HG02870 (cell line): ENCODE data around the gene SUPT16H.
"Not testable (repeated sequence)": the region's sequence is repeated elsewhere in the genome, so short reads cannot be mapped to it uniquely, and the experiment has no call there.

ENCODE experiments used
- ATAC-seq: cut with Tn5 transposase; IDR thresholded peaks from one replicate; pipeline ENCODE4 v1.9.1; 2021; ENCODE audit warnings: mild to moderate bottlenecking, moderate library complexity; ENCODE audit not compliant: unreplicated experiment

Gene SUPT16H

DNA sequence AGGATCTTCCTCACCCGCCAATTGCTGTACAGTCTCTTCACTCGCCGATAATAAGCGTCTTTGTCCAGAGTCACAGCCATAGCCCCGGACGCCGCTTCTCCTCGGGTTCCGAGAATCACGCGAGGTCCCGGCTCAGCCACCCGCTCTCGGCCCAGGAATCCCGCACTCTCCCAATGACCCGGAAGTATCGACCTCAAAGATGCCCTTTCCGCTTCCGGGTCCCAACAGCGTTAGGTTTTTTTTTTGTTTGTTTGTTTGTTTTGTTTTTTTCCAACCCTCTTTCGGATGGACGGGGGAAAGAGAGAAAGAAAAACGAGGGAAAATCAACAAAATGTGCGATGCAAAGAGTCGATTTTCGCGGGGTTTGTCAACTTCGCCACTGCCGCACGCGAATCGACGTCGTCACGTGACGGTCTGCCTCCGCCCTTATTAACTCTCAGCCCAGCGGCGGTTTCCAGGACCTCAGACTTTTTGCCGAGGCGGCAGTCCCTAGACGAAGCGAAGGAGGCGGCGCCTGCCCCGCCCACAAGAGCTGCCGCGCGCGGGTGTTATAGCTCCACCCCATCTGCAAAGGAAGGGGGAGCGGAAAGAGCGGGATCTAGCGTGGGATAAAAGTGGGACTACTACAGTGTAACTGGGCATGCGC lies at the start of gene SUPT16H:
Gene SUPT16H, minus strand, starts transcription at position 172 of the 646 bp plus-strand sequence. Its CDS starts 92 bp downstream, at position 80.
- peak; percentile 83 for ATAC-seq

- no peak for ATAC-seq
These were observed 47.3 kb upstream of the SUPT16H start for GRCh38 chr14:21431126-21431525.

DNA sequence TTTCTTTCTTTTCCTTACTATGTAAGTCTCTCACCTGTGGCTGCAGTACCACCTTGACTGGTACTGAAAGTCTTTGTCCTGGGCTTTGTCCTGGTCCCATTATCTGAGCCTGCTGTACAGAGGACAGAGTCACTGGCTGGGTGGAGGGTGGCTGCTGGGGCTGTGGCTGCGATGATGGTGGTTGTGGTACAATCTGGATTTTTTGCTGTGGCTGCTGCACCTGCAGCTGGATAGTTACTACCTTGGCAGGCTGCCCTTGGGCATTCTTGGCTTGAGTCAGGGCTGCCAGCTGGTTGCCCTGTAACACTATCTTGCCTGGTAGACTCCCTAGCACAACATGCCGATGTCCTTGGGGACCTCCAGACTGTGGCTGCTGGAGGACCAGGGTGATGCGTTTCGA lies 45.1 kb upstream of the SUPT16H start:
- no peak for ATAC-seq

DNA sequence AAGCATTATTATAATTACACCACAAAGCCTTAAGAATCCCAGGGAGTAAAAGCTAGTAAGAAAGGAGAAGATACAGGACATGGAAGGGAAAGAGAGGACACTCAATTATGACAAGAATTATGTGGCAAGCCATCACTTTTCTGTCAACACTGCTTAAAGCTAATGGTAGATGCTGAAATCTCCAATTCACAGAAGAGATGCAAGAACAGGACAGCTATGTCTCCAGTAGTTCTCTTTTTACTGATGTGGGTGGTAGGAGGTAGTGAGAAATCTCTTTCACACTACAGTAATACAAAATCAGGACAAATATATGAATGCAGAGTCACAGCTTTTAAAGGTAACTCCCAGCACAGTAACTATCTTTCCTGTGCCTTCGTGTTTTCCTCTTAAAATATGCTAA lies 42.9 kb upstream of the SUPT16H start:
- ATAC-seq = no peak

DNA sequence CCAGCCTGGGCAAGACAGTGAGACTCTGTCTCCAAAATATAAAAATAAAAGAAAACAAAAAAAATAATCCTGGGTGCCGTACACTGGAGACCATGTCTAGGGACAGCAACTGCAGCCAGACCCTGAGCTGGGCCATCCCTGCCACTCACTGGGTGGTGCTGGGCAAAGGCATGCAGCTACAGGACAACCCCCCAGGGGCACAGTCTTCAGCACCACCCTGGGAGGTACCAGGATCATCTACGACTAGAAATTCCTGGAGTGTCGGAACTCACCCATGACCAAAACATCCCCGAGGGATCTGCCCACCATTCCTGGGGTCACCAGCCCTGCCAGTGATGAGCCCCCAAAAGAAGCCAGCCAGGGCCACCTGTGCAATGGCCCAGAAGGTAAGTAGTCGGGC lies 35.7 kb upstream of the SUPT16H start:
- no peak for ATAC-seq

- ATAC-seq = no peak
These were observed 31.5 kb upstream of the SUPT16H start for GRCh38 chr14:21415329-21415728.

DNA sequence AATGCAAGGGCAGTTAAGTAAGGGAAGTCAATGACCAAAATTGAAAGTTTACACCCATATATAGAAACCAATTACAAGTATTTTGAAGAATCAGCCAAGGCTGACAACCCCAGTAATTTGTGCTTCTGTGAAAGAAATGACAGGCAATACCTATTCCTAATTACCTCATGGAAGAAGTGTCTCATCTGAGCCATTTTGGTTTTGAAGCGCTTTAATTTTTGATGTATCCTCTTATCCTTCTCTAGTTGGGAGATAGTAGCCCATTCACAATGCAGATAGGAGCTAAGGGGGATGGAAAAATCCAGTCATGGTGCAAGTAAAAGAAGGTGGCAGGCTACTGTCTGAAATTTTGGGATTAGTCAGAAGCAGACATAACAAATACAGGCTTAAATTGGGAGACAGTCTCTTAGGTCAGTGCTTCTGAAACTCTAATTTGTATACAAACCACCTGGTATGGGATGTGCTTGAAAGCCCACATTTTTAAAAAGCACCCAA lies 30.4 kb upstream of the SUPT16H start:
- no peak for ATAC-seq

DNA sequence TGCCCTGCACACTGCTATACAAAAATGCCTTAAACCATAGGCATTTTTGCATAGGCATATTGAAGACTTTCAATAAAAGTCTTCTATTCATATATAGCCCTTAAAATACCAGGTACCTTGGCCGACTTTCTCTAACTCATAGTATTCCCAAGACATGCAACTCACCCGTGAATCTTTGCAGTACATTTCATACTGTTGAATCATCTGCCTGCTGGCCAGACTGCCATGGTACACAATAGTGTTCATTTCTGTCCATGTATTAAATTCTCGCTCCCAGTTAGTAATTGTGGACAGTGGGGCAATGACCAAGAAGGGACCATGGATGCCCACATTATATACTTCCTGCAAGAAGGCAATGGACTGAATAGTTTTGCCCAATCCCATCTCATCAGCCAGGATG lies 24.3 kb upstream of the SUPT16H start:
- no peak for ATAC-seq

DNA sequence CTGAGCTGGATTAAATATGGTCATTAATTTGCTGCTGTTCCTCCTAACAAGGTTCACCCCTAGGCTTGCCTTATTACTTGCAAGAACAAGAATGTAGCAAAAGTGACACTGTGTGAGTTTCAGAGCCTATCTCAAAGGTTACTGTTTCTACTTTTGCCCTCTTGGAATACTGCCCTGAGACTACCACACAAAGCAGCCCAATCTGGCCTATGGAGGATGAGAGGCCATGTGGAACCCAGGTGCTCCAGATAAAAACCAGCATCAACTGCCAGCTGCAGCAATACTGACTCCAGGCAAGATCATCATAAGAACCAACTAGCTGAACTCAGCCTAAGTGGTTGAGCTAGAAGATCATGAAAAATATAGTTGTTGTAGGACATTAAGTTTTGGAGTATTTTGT lies 22.4 kb upstream of the SUPT16H start:
- no peak for ATAC-seq

DNA sequence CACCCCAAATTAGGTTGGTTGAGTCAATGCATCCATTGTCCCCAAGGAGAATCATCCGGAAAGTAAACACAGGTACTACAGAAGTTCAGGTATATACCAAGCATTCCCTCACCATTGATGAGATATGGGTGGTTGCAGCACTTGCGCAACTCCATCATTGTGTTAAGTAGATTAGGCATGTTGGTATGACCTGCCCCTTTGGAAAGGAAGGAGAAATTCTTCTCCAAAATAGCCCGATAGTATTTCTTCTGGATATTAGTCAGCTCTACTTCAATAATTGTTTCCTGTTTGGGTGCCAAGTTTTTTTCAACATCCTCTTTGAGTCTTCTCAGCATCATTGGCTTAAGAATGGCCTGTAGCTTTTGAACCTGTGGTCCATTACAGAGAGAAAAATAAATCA lies 21.3 kb upstream of the SUPT16H start:
- no peak for ATAC-seq

- no peak for ATAC-seq
These were observed 15.6 kb upstream of the SUPT16H start for GRCh38 chr14:21399311-21399870.

DNA sequence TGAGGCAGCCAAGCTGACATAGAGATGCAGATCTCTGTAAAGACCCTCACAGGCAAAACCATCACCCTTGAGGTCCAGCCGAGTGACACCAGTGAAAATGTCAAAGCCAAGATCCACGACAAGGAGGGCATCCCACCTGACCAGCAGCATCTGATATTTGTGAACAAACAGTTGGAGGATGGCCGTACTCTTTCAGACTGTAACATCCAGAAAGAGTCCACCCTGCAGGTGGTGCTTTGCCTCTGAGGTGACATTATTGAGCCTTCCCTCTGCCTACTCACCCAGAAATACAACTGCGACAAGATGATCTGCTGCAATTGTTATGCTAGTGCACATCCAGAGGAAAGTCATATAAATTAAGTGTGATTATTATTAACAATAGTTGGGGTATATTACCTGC lies 15.1 kb upstream of the SUPT16H start:
- no peak for ATAC-seq

GRCh38 chr14:21395450-21395849 lies 11.6 kb upstream of the SUPT16H start:
- ATAC-seq = no peak

GRCh38 chr14:21385188-21385904 lies 1.5 kb upstream of the SUPT16H start:
- no peak for ATAC-seq

DNA sequence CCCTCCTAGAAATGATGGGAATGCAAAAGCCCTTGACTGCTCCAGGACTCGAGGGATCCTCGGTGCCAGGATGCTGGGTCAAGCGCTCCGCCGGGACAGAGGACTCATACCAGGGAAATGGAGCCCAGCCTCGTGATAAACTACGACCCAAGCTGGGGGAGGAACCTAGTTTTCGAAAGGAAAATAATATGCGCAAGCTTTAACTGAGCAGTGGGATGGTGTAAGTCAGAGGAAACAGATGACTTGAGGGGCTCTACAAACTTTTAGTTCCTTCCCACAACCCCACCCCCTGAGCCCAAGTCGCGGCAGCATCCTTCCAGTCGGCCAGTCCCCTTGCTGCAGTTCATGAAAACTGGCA lies 654 bp upstream of the SUPT16H start:
- peak; percentile 22 for ATAC-seq

DNA sequence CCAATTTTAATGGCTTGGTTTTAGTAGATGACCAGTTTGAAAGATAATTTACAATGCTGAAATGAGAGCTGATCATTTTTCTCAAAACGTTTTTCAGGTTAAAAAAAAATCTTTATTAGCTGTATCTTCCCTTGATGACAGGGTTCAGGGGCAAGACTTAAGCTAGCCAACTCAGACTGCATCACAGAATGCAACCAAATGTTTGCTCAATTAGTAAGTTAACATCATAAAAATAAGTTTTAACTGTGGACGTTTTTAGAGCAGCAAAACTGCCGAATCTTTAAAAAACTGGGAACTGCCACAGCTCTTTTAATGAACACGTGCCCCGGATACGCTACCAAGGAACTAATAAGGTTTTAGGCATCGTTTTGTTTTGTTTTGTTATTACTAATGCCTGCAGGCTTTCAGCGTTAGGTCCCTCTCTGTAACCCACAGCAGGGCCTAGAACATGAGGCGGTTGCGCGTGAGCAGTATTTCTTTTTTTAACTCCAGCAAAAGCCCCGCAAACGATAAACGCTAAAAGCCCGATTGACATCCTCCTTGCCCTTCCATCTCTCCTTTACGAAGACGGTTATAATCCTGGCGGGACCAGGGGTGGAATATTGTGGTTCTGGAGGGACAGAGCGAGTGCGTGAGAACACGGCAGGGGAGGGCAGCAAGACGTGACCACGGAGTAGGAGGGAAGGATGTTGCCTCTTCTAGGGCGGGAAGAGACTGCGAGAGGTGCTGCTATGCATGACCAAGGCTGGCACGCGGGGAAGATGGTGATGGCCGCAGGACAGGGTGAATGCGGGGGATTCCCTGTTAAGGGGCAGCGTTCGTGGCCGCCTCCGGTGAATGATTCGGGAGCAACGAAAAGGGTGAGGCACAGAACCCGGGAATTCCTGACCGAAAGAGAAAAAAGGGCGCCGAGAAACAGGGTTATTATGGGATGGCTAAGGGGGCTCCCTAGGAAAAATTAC lies 652 bp downstream of the SUPT16H start:
- peak; percentile 22 for ATAC-seq

DNA sequence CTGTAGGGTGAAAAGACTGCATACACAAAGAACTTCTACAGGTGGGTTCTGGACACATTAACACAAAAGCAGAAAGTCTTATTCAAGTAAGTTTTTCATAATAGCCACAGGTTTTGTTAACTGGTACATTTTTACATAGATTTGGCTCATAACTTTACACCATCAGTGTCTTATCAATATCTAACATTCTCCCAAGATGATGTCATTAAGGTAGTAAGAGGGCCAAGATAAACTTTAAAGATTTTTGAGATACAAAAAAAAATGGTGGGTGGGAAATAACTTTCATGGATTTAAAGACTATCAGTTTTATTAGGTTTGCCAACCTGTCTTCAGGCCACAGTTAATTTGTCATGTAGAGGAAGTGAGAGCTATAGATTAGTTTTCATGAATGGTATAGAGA lies 1.7 kb downstream of the SUPT16H start:
- no peak for ATAC-seq

DNA sequence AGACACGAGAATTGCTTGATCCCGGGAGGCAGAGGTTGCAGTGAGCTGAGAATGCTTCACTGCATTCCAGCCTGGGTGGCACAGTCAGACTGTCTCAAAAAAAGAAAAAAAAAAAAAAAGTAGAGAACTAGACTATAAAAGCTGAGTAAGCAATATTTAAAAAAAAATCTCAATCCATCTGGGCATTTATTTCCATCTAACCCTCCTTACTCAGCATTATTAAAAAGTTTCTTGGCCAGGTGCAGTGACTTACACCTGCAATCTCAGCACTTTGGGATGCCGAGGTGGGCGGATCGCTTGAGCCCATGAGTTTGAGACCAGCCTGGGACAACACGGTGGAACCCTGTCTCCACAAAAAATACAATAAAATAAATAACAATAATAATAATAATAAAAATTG lies 4.5 kb downstream of the SUPT16H start:
- no peak for ATAC-seq

- no peak for ATAC-seq
These were observed 9.8 kb downstream of the SUPT16H start for GRCh38 chr14:21373980-21374379.

DNA sequence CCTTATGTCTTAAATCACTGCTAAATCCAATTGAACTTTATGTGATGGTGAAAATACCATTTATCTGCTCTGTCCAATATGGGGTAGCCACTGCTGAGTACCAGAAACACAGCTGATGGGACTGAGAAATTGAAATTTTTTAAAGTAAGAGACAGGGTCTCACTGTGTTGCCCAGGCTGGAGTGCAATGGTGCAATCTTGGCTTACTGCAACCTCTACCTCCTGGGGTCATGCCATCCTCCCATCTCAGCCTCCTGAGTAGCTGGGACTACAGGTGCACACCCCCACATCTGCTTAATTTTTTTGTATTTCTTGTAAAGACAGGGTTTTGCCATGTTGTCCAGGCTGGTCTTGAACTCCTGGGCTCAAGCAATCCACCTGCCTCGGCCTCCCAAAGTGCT lies 11.0 kb downstream of the SUPT16H start:
- ATAC-seq = not testable (repeated sequence)
